ENCODE measurements around the gene IQGAP2.

- no peak for TF ChIP-seq CTCF (conservative IDR thresholded peaks at IDR 0.05; ENCODE audit: low read length)
- no peak for TF ChIP-seq EZH2phosphoT487 (IDR thresholded peaks at IDR 0.05; ENCODE audit: borderline replicate concordance)
Measured at GRCh38 chr5:76718381-76718832, 315.3 kb downstream of the IQGAP2 start.
